ENCODE results near the gene DPP10. TPM values are rescaled to one million over a fixed set of nuclear protein-coding genes. Genes with fewer than 3 reads are reported as not detected.

The DPP10 gene
- total and polyA plus RNA-seq, 4 experiments from 2014 or later = not detected

DNA sequence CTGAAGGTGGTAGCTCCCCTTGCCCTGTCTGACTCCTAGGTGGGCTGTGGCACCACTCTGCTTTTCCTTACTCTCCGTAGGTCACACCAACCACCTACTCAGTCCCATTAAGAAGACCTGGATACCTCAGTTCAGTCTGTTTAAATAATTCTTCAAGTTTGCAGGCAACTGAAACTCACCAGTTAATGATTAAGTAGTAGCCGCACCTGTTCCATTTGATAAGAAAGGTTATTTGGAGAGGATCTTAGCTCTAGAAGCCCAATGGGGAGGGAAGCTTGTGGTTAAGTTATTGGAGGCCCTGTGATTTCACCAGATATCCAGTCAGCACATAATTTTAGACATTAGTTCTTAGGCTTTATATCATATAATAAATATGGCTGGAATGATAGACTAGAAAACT is 1193.0 kb downstream of the DPP10 start:
- peaks cover 2 to 35% (median 27%) of the 10 kb centered on the region in 8 donors for H3K9me3 Mint-ChIP-seq
- H3K27me3 ChIP-seq (ENCODE audit: insufficient read depth, low read length) = no peaks in the 10 kb centered on the region
- no peak for DNase-seq
- intact Hi-C loops (cut with micrococcal nuclease) = no loop called here
- no peaks in the 10 kb centered on the region for H3K9me3 ChIP-seq (ENCODE audit: control insufficient read depth in 1 of 2, low read length in 2 of 2)
- H3K27ac ChIP-seq (ENCODE audit: low read depth, low read length) = no peak overlapping the region
- no peak overlapping the region for H3K27ac Mint-ChIP-seq
- ChIA-PET CTCF (ENCODE audit: partially characterized antibody) (no interaction called here), POLR2A (ENCODE audit: partially characterized antibody) (no interaction called here)
- H3K4me3 ChIP-seq (ENCODE audit: low read length in 2 of 2) = no peak overlapping the region
- H3K4me3 Mint-ChIP-seq = no peak overlapping the region
- no peaks in the 10 kb centered on the region for H3K36me3 ChIP-seq (ENCODE audit: insufficient read depth, low read length)
- no peaks in the 10 kb centered on the region for H3K4me1 Mint-ChIP-seq
- H3K4me1 ChIP-seq (ENCODE audit: insufficient read depth, low read length) = no peaks in the 10 kb centered on the region
- H3K36me3 Mint-ChIP-seq = no peaks in the 10 kb centered on the region
- no peaks in the 10 kb centered on the region for H3K27me3 Mint-ChIP-seq

- H3K4me3 ChIP-seq (ENCODE audit: low read length in 2 of 2) = no peak overlapping the region
- POLR2A ChIA-PET (ENCODE audit: partially characterized antibody) = no interaction called here
- no peaks in the 10 kb centered on the region for H3K4me1 ChIP-seq (ENCODE audit: insufficient read depth, low read length)
- H3K27me3 ChIP-seq (ENCODE audit: insufficient read depth, low read length) = no peaks in the 10 kb centered on the region
- Mint-ChIP-seq H3K4me1 (no peaks in the 10 kb centered on the region), H3K27me3 (no peaks in the 10 kb centered on the region), H3K27ac (no peak overlapping the region), H3K36me3 (no peaks in the 10 kb centered on the region), H3K9me3 (peaks cover 5 to 21% (median 11%) of the 10 kb centered on the region in 8 donors), H3K4me3 (no peak overlapping the region)
- H3K9me3 ChIP-seq (ENCODE audit: control insufficient read depth in 1 of 2, low read length in 2 of 2) = peaks cover 0 to 3% of the 10 kb centered on the region in 2 donors
- no peak for DNase-seq
- no peaks in the 10 kb centered on the region for H3K36me3 ChIP-seq (ENCODE audit: insufficient read depth, low read length)
- H3K27ac ChIP-seq (ENCODE audit: low read depth, low read length) = no peak overlapping the region
- CTCF ChIA-PET (ENCODE audit: partially characterized antibody) = no interaction called here
- intact Hi-C loops (cut with micrococcal nuclease) = no loop called here
Measured at GRCh38 chr2:115649731-115650130, 1207.3 kb downstream of the DPP10 start.

DNA sequence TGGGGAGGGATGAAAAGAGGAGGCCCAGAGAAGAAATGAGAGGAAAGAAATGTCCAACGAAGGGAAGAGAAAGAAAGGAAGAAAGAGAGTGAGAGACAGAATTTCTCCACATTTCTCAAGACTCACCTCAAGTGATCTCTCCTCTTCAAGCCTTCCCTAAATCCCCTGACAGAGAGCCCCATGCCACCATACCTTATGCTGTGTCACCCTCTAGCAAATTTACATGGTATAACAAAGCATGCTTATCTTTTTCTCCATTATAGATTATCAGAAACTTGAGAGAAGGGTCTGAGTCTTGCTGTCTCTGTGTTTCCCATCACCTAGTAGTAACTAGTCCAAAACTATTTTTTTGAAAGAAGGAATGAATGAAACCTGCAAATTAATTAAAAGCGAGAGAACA is 1208.4 kb downstream of the DPP10 start:
- CTCF ChIA-PET (ENCODE audit: partially characterized antibody) = no interaction called here
- Mint-ChIP-seq H3K9me3 (peaks cover 5 to 17% (median 10%) of the 10 kb centered on the region in 8 donors), H3K27ac (no peak overlapping the region), H3K27me3 (no peaks in the 10 kb centered on the region), H3K4me3 (no peak overlapping the region), H3K36me3 (no peaks in the 10 kb centered on the region), H3K4me1 (no peaks in the 10 kb centered on the region)
- no peak overlapping the region for H3K4me3 ChIP-seq (ENCODE audit: low read length in 2 of 2)
- POLR2A ChIA-PET (ENCODE audit: partially characterized antibody) = no interaction called here
- H3K4me1 ChIP-seq (ENCODE audit: insufficient read depth, low read length) = no peaks in the 10 kb centered on the region
- H3K36me3 ChIP-seq (ENCODE audit: insufficient read depth, low read length) = no peaks in the 10 kb centered on the region
- no peak overlapping the region for H3K27ac ChIP-seq (ENCODE audit: low read depth, low read length)
- no peaks in the 10 kb centered on the region for H3K27me3 ChIP-seq (ENCODE audit: insufficient read depth, low read length)
- no peak for DNase-seq
- intact Hi-C loops (cut with micrococcal nuclease) = no loop called here
- H3K9me3 ChIP-seq (ENCODE audit: control insufficient read depth in 1 of 2, low read length in 2 of 2) = peaks cover 0 to 3% of the 10 kb centered on the region in 2 donors

- Mint-ChIP-seq H3K27ac (no peak overlapping the region), H3K4me1 (no peaks in the 10 kb centered on the region), H3K4me3 (no peak overlapping the region), H3K36me3 (no peaks in the 10 kb centered on the region), H3K27me3 (no peaks in the 10 kb centered on the region), H3K9me3 (peaks cover 3 to 12% (median 8%) of the 10 kb centered on the region in 8 donors)
- no peak for DNase-seq
- Histone ChIP-seq H3K27me3 (ENCODE audit: insufficient read depth, low read length) (no peaks in the 10 kb centered on the region), H3K27ac (ENCODE audit: low read depth, low read length) (no peak overlapping the region), H3K4me1 (ENCODE audit: insufficient read depth, low read length) (no peaks in the 10 kb centered on the region), H3K4me3 (ENCODE audit: low read length in 2 of 2) (no peak overlapping the region), H3K9me3 (ENCODE audit: control insufficient read depth in 1 of 2, low read length in 2 of 2) (no peaks in the 10 kb centered on the region), H3K36me3 (ENCODE audit: insufficient read depth, low read length) (no peaks in the 10 kb centered on the region)
- intact Hi-C loops (cut with micrococcal nuclease) = no loop called here
- ChIA-PET CTCF (ENCODE audit: partially characterized antibody) (no interaction called here), POLR2A (ENCODE audit: partially characterized antibody) (no interaction called here)
Measured at GRCh38 chr2:115652652-115653051, 1210.2 kb downstream of the DPP10 start.

DNA sequence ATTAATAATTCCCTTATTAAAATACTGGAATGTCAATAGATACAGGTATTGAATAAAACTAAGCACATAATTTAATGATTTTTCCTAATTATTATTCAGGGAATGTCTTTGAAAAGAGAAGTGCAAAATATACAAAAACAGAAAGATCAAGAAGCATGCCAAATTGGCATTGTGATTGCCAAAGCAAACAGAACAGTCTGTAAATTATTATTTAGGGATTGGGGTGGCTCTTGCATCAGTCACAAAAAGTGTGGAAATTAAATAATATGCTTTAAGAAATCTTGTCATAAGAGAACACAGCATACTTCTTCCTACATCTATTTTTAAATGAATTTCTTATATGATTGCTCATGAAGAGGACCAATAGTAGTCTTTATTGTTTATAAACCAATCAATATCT is 1211.9 kb downstream of the DPP10 start:
- Mint-ChIP-seq H3K4me3 (no peak overlapping the region), H3K4me1 (no peaks in the 10 kb centered on the region), H3K27me3 (no peaks in the 10 kb centered on the region), H3K36me3 (no peaks in the 10 kb centered on the region), H3K9me3 (peaks cover 2 to 8% (median 3%) of the 10 kb centered on the region in 8 donors), H3K27ac (no peak overlapping the region)
- Histone ChIP-seq H3K4me3 (ENCODE audit: low read length in 2 of 2) (no peak overlapping the region), H3K27me3 (ENCODE audit: insufficient read depth, low read length) (no peaks in the 10 kb centered on the region), H3K27ac (ENCODE audit: low read depth, low read length) (no peak overlapping the region), H3K36me3 (ENCODE audit: insufficient read depth, low read length) (no peaks in the 10 kb centered on the region), H3K9me3 (ENCODE audit: control insufficient read depth in 1 of 2, low read length in 2 of 2) (no peaks in the 10 kb centered on the region), H3K4me1 (ENCODE audit: insufficient read depth, low read length) (no peaks in the 10 kb centered on the region)
- ChIA-PET CTCF (ENCODE audit: partially characterized antibody) (no interaction called here), POLR2A (ENCODE audit: partially characterized antibody) (no interaction called here)
- DNase-seq = no peak
- intact Hi-C loops (cut with micrococcal nuclease) = no loop called here

DNA sequence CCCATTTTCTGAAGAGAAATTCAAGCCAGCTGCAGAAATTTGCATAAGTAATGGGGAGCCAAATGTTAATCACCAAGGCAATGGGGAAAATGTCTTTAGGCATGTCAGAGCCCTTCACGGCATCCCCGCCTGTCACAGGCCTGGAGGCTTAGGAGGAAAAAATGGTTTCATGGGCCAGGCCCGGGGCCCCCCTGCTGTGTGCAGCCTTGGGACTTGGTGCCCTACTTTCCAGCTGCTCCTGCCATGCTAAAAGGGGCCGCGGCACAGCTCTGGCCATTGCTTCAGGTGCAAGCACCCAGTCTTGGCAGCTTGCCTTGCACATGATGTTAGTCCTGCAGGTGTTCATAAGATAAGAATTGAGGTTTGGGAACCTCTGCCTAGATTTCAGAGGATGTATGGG is 1235.7 kb downstream of the DPP10 start:
- H3K4me1 ChIP-seq (ENCODE audit: insufficient read depth, low read length) = no peaks in the 10 kb centered on the region
- no peak overlapping the region for H3K27ac ChIP-seq (ENCODE audit: low read depth, low read length)
- no peaks in the 10 kb centered on the region for H3K36me3 Mint-ChIP-seq
- H3K27me3 Mint-ChIP-seq = no peaks in the 10 kb centered on the region
- H3K4me1 Mint-ChIP-seq = no peaks in the 10 kb centered on the region
- no peaks in the 10 kb centered on the region for H3K27me3 ChIP-seq (ENCODE audit: insufficient read depth, low read length)
- H3K4me3 Mint-ChIP-seq = no peak overlapping the region
- no peak for DNase-seq
- H3K9me3 ChIP-seq (ENCODE audit: control insufficient read depth in 1 of 2, low read length in 2 of 2) = peaks cover 0 to 1% of the 10 kb centered on the region in 2 donors
- no peak overlapping the region for H3K27ac Mint-ChIP-seq
- ChIA-PET CTCF (ENCODE audit: partially characterized antibody) (no interaction called here), POLR2A (ENCODE audit: partially characterized antibody) (no interaction called here)
- intact Hi-C loops (cut with micrococcal nuclease) = no loop called here
- H3K9me3 Mint-ChIP-seq = peaks cover 1 to 51% (median 13%) of the 10 kb centered on the region in 8 donors
- H3K36me3 ChIP-seq (ENCODE audit: insufficient read depth, low read length) = no peaks in the 10 kb centered on the region
- no peak overlapping the region for H3K4me3 ChIP-seq (ENCODE audit: low read length in 2 of 2)

DNA sequence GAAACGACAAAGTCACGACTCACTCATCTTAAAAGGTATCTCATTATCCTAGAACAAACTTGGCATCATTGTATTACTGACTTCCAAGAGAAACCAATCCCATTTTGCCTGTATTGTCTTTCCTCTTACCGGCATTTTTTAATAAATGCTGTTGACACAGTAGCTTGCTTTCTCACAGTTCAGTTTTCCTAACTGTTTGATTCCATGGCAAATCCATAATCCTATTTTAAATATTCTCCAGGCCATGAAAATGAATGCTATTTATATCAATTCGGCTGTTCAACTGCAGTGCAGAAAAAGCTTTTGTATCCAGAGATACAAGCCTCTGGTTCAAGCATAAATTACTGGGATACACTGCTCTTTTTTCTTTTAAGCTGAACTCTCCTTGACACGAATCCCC is 1241.9 kb downstream of the DPP10 start:
- ChIA-PET POLR2A (ENCODE audit: partially characterized antibody) (no interaction called here), CTCF (ENCODE audit: partially characterized antibody) (no interaction called here)
- Histone ChIP-seq H3K36me3 (ENCODE audit: insufficient read depth, low read length) (no peaks in the 10 kb centered on the region), H3K27me3 (ENCODE audit: insufficient read depth, low read length) (no peaks in the 10 kb centered on the region), H3K4me1 (ENCODE audit: insufficient read depth, low read length) (no peaks in the 10 kb centered on the region), H3K4me3 (ENCODE audit: low read length in 2 of 2) (no peak overlapping the region), H3K27ac (ENCODE audit: low read depth, low read length) (no peak overlapping the region), H3K9me3 (ENCODE audit: control insufficient read depth in 1 of 2, low read length in 2 of 2) (peaks cover 0 to 4% of the 10 kb centered on the region in 2 donors)
- Mint-ChIP-seq H3K9me3 (peaks cover under 1 to 22% (median 7%) of the 10 kb centered on the region in 8 donors), H3K27me3 (no peaks in the 10 kb centered on the region), H3K27ac (no peak overlapping the region), H3K4me1 (no peaks in the 10 kb centered on the region), H3K36me3 (no peaks in the 10 kb centered on the region), H3K4me3 (no peak overlapping the region)
- no peak for DNase-seq
- intact Hi-C loops (cut with micrococcal nuclease) = no loop called here

- Histone ChIP-seq H3K4me1 (ENCODE audit: insufficient read depth, low read length) (no peaks in the 10 kb centered on the region), H3K27ac (ENCODE audit: low read depth, low read length) (no peak overlapping the region), H3K36me3 (ENCODE audit: insufficient read depth, low read length) (no peaks in the 10 kb centered on the region), H3K9me3 (ENCODE audit: control insufficient read depth in 1 of 2, low read length in 2 of 2) (no peaks in the 10 kb centered on the region), H3K4me3 (ENCODE audit: low read length in 2 of 2) (no peak overlapping the region), H3K27me3 (ENCODE audit: insufficient read depth, low read length) (no peaks in the 10 kb centered on the region)
- intact Hi-C loops (cut with micrococcal nuclease) = no loop called here
- Mint-ChIP-seq H3K36me3 (no peaks in the 10 kb centered on the region), H3K27ac (no peak overlapping the region), H3K9me3 (peaks cover 0 to 19% (median 15%) of the 10 kb centered on the region in 8 donors), H3K4me1 (no peaks in the 10 kb centered on the region), H3K4me3 (no peak overlapping the region), H3K27me3 (no peaks in the 10 kb centered on the region)
- CTCF ChIA-PET (ENCODE audit: partially characterized antibody) = no interaction called here
- POLR2A ChIA-PET (ENCODE audit: partially characterized antibody) = no interaction called here
- DNase-seq = no peak
Measured at GRCh38 chr2:115691409-115691808, 1249.0 kb downstream of the DPP10 start.

All from CD4-positive, alpha-beta memory T cell (primary cell).